HG02973 (cell line): Measurements from ENCODE around the gene LGR6.
"Not testable (repeated sequence)": the region's sequence is repeated elsewhere in the genome, so short reads cannot be mapped to it uniquely, and the experiment has no call there.

Source experiments
- ATAC-seq: cut with Tn5 transposase; IDR thresholded peaks from one replicate; pipeline ENCODE4 v1.9.1; 2021; ENCODE audit warnings: moderate library complexity; ENCODE audit not compliant: unreplicated experiment

LGR6 gene

GRCh38 chr1:202158810-202159533, 34.6 kb upstream of the LGR6 start:
- no peak for ATAC-seq

- no peak for ATAC-seq
Observed at GRCh38 chr1:202159534-202160371, 33.8 kb upstream of the LGR6 start.

- no peak for ATAC-seq
Observed at GRCh38 chr1:202160377-202160940, 33.1 kb upstream of the LGR6 start, which contains the start of gene PTPN7. TSS of gene PTPN7 (minus strand) at chr1:202160602. CDS start at chr1:202159402, 1,200 bp downstream.

GRCh38 chr1:202161151-202162046, 32.2 kb upstream of the LGR6 start:
- ATAC-seq, result no peak

DNA sequence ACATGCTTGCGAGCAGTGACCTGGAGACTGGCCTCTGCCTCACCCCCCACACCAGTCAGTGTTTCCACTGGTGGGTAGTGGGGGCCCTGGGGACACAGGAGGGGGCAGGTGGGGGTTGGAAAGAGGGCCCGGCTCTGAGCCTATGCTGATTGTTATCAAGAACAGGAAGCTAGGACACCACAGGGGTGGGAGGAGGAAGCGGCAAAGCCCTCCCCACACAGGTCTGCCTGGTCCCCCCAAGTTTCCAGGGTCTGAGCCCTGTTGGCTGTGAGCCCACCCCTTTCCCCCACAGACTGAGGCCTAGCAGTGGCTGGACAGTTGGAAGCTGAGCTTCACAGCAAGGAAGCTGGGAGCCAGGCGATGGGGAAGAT, 31.6 kb upstream of the LGR6 start:
- ATAC-seq, result no peak

- ATAC-seq, result no peak
Observed at GRCh38 chr1:202162418-202163280, 30.9 kb upstream of the LGR6 start.

DNA sequence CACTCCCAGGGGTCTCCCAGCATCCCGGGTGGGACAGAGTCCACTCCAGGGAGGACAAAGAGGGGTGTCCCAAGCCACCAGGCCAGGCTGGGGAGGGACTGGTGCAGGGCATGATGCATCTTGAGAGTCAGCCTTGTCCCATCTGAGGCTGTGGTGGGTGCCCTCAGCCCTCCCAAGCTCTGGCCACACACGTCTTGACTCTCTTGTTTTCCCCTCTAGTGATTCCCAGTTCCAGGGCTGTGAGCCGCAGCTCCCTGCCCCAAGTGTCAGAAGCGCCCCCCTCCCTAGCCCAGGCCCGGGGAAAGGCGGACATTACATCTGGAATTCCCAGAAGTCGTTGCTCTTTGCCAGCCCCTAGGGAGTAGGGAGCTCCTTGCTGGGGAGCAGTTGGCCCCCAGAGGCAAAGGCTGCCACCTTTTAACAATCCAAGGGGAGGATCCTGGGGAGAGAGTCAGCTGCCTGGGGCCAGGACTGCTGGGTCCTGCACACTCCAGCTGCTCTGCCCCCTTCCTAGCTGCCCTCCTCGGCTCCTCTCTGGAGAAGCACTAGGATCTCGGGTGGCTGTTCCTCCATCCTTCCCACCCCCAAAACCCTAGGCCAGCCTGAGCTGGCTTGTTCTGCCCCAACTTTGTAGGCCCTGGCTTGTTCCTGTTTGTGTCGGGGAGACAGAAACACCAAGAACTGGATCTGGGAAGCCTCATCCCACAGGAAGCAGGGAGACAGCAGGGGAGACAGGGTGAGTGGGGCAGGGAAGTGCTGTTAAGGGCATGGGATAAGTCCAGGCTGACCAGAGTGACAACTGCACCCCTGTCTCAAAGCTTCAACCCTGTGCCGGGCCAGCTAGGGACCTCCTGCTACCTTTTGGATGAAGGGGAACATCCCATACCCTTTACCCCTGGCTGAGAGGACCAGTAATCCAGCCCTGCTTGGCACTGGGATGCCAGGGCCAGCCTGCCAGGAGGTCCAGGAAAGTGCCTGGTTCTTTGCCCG, 30.0 kb upstream of the LGR6 start:
- ATAC-seq, result no peak

- peak; percentile 30 for ATAC-seq
Observed at GRCh38 chr1:202164271-202165037, 29.1 kb upstream of the LGR6 start.

- ATAC-seq, result no peak
Observed at GRCh38 chr1:202165267-202165941, 28.2 kb upstream of the LGR6 start.

GRCh38 chr1:202165942-202166843, 27.4 kb upstream of the LGR6 start:
- no peak for ATAC-seq

DNA sequence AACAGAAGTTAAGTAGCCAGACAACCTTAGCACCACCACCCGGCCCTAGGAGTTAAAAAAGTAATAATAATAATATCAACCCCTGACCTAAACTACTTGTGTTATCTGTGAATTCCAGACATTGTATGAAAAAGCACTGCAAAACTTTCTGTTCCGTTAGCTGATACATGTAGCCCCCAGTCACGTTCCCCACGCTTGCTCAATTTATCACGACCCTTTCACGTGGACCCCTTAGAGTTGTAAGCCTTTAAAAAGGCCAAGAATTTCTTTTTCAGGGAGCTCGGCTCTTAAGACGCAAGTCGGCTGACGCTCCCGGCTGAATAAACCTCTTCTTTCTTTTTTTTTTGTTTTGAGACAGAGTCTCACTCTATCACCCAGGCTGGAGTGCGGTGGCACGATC, 26.5 kb upstream of the LGR6 start:
- not testable (repeated sequence) for ATAC-seq

DNA sequence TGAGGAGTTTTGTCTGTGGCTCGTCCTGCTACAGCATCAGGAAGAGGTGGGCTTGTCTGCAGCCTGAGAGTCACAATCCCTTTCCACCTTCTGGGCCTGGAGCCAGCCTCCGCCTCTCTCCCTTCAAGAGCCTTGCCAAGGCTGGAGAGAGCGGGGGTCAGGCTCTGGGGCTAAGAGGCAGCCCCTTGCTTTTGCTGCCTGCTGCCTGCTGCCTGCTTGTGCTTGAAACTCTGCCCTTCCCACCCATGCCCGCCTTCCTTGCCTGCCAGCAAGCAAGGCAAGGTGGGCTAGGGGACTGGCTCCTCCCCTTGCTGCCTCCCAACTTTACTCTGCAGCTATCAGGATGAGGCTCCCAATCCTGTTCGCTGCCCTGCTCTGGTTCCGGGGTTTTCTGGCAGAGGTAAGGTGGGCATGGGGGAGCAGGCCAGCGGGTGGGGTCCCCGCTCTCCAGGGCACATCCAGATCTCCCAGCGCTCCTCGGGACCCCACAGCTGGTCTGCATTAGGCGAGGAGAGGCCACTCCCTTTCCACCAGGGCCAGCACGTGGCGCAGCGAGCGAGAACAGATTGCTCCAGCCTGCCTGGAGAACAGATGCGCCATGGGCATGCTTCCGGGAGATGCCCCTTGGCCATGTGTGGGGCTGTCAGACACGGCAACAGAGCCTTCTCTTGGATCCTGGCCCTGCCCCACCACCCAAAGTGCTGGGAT, 25.7 kb upstream of the LGR6 start:
- no peak for ATAC-seq

DNA sequence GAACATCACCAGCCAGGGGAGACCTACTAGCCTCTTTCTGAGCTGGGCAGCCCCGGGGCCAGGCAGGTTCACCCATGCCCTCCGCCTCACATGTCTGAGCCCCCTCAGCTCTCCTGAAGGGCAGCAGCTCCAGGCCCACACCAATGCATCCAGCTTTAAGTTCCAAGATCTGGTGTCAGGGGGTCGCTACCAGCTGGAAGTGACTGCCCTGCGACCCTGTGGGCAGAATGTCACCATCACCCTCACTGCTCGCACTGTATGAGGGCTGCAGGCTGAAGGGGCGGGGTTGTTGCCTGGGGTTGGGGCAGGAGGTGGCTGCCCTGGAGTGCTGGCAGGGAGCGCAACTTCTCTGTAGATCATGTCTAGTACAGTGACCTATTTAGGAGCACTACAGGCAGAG, 24.7 kb upstream of the LGR6 start:
- no peak for ATAC-seq

DNA sequence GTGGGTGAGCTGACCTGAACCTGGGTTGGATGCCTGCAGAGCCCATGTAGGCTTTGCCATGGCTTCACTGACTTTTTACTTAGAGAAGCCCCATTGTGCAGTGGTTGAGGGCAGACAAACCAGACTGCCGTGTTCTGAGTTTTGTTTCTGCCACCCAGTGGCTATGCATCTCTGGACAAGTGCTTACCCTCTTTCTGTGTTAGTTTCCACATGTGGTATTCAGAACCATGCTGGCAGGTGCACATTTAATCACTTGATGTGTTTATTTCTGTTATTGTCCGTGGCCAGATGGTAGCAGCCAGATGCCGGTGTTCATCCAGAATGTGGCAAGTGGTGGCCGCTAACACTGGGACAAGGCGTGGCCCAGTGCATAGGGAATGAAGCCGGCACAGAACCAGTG, 22.9 kb upstream of the LGR6 start:
- ATAC-seq, result no peak

DNA sequence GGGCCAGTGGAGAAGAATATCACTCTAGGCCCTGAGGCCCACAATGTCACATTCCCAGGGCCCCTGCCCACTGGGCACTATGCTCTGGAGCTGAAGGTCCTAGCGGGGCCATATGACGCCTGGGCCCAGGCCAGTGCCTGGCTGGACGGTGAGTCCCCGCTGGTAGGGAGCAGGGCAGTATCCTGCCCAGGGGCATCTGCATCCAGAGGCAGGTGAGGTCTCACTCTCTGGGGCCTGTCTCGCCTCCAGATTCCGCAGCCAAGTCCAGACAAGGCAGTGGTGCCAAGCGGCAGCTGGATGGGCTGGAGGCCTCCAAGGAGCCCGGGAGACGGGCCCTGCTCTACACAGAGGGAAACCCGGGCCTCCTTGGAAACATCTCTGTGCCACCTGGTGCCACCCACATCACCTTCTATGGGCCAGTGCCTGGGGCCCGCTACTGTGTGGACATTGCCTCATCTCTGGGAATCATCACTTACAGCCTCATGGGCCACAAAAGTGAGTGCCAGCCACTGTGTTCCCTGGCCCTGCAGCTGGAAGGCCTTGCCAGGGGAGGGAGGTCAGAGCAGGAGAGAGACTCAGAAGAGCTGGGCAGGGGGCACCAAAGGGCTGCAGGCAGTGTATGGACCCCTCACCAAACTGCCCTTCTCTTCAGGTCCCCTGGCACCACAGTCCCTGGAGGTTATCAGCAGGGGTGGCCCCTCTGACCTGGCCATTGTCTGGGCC, 22.1 kb upstream of the LGR6 start:
- no peak for ATAC-seq
